GM12878 (cell line): Measurements from ENCODE around the gene CLEC7A. TPM values are rescaled to one million over a fixed set of nuclear protein-coding genes. Genes with fewer than 3 reads are reported as not detected.

ENCODE experiments used
- ATAC-seq: fragments of 200-7000 bp; cut with Tn5 transposase; 3 replicates; pipeline ENCODE4 v1.9.1; 2020; ENCODE audit warnings: mild to moderate bottlenecking, moderate library complexity
- BruUV-seq: library from RNA; stranded (reverse); fragments of 400-500 nt; replicated peaks from 2 replicates; lab custom pipeline; 2021; lab: Mats Ljungman, UMichigan
- CTCF ChIA-PET: fragments of 300-600 bp; sonication (Branson Sonifier 250); formaldehyde crosslinking; extraction: SDS; loops from one replicate; lab custom pipeline; 2021; ENCODE audit warnings: inconsistent platforms; lab: Yijun Ruan, JAX
- POLR2A ChIA-PET: fragments of 350-600 bp; formaldehyde crosslinking; extraction: SDS; loops from one replicate; lab custom pipeline; 2021; ENCODE audit warnings: inconsistent platforms; lab: Charles Lee
- RAD21 ChIA-PET: fragments of 300-600 bp; sonication (Branson Sonifier 250); formaldehyde crosslinking; loops from one replicate; lab custom pipeline; 2023; ENCODE audit warnings: antibody characterized with exemption; ENCODE audit not compliant: unreplicated experiment; lab: Charles Lee
- SMC1A ChIA-PET: fragments of 300-600 bp; sonication (Branson Sonifier 250); formaldehyde crosslinking; loops from one replicate; lab custom pipeline; 2023; ENCODE audit not compliant: unreplicated experiment, uncharacterized antibody; lab: Charles Lee
- DNase-seq: peaks from one replicate; pipeline ENCODE4 v3.0.0-alpha.2; 2011; ENCODE audit warnings: low read depth, low spot score
- FAIRE-seq: peaks from 3 replicates; lab custom pipeline; 2011; peaks lifted over from hg19 to GRCh38; lab: Jason Lieb, UNC
- H2AFZ ChIP-seq: 2 replicates; pipeline ENCODE4 v1.6.0; 2011; ENCODE audit warnings: low read depth, low read length, control low read depth; ENCODE audit not compliant: control insufficient read depth
- H3K27ac ChIP-seq: 2 replicates; pipeline ENCODE4 v1.5.1; 2011; ENCODE audit warnings: control low read depth; ENCODE audit not compliant: control insufficient read depth, insufficient read depth
- H3K27me3 ChIP-seq, 2 experiments: replicated peaks in 1 of 2; 2 replicates each; pipeline versions ENCODE4 v1.6.0 to v1.6.1; 2011; ENCODE audit warnings: low read length in 1 of 2; ENCODE audit not compliant: control insufficient read depth in 2 of 2, insufficient read depth in 2 of 2
- H3K36me3 ChIP-seq, 2 experiments: 2 replicates each; pipeline ENCODE4 v1.5.1; 2011; ENCODE audit warnings: low read length in 1 of 2; ENCODE audit not compliant: control insufficient read depth in 2 of 2, insufficient read depth in 2 of 2
- H3K4me1 ChIP-seq: 2 replicates; pipeline ENCODE4 v1.6.1; 2011; ENCODE audit warnings: mild to moderate bottlenecking, low read length, moderate library complexity, mixed read lengths; ENCODE audit not compliant: control insufficient read depth, insufficient read depth
- H3K4me2 ChIP-seq: 2 replicates; pipeline ENCODE4 v1.6.0; 2011; ENCODE audit warnings: control low read depth; ENCODE audit not compliant: control insufficient read depth, insufficient read depth
- H3K4me3 ChIP-seq: fragments of 200-600 bp; sonication (generic); 2 replicates; pipeline ENCODE4 v1.5.1; 2016
- H3K79me2 ChIP-seq: 2 replicates; pipeline ENCODE4 v1.6.0; 2011; ENCODE audit warnings: low read length; ENCODE audit not compliant: control insufficient read depth, insufficient read depth
- H3K9ac ChIP-seq: 2 replicates; pipeline ENCODE4 v1.8.0; 2011; ENCODE audit warnings: low read length, control low read depth, mixed read lengths; ENCODE audit not compliant: control insufficient read depth, insufficient read depth
- H3K9me3 ChIP-seq: replicated peaks from 3 replicates; pipeline ENCODE4 v1.5.1; 2011; ENCODE audit warnings: mild to moderate bottlenecking, low read length; ENCODE audit not compliant: control insufficient read depth, insufficient read depth
- H4K20me1 ChIP-seq: 2 replicates; pipeline ENCODE4 v1.6.0; 2011; ENCODE audit not compliant: control insufficient read depth, insufficient read depth
- ATF3 ChIP-seq: IDR thresholded peaks from 2 replicates; pipeline ENCODE4 v1.6.1; 2011; ENCODE audit warnings: low read depth, mild to moderate bottlenecking, low read length, moderate library complexity, borderline replicate concordance; ENCODE audit errors: extremely low read depth
- BCL11A ChIP-seq: IDR thresholded peaks from 2 replicates; pipeline ENCODE4 v1.6.1; 2011; ENCODE audit warnings: low read depth, low read length
- DPF2 ChIP-seq: fragments of 450-650 bp; IDR thresholded peaks from 2 replicates; pipeline ENCODE4 v1.6.1; 2017; ENCODE audit warnings: mild to moderate bottlenecking
- IKZF1 ChIP-seq: fragments of 450-650 bp; conservative IDR thresholded peaks from 2 replicates; pipeline ENCODE4 v1.6.1; 2017; ENCODE audit warnings: antibody characterized with exemption, mild to moderate bottlenecking
- IRF3 ChIP-seq: fragments of 450-650 bp; IDR thresholded peaks from 2 replicates; pipeline ENCODE4 v1.6.1; 2014; ENCODE audit warnings: mild to moderate bottlenecking
- KAT2A ChIP-seq: conservative IDR thresholded peaks from 2 replicates; pipeline ENCODE4 v1.6.1; 2011; ENCODE audit warnings: low read depth, low read length; ENCODE audit not compliant: control insufficient read depth
- NR2F1 ChIP-seq: fragments of 450-650 bp; conservative IDR thresholded peaks from 2 replicates; pipeline ENCODE4 v1.6.1; 2017; ENCODE audit warnings: mild to moderate bottlenecking
- RB1 ChIP-seq: fragments of 450-650 bp; formaldehyde crosslinking; IDR thresholded peaks from 2 replicates; pipeline ENCODE4 v1.6.1; 2017; ENCODE audit warnings: mild to moderate bottlenecking, borderline replicate concordance
- SRF ChIP-seq, 2 experiments: IDR thresholded peaks; 2 replicates each; pipeline ENCODE4 v1.6.1; 2011; ENCODE audit warnings: low read depth in 2 of 2, low read length in 2 of 2, mild to moderate bottlenecking in 1 of 2, moderate library complexity in 1 of 2
- TCF12 ChIP-seq: IDR thresholded peaks from 2 replicates; pipeline ENCODE4 v1.6.1; 2011; ENCODE audit warnings: low read depth, mild to moderate bottlenecking, low read length
- USF1 ChIP-seq: IDR thresholded peaks from 2 replicates; pipeline ENCODE4 v1.6.1; 2011; ENCODE audit warnings: borderline replicate concordance, low read depth, mild to moderate bottlenecking, moderate library complexity, mixed read lengths, low read length; ENCODE audit not compliant: insufficient read depth; ENCODE audit errors: extremely low read length
- ZNF217 ChIP-seq: fragments of 450-650 bp; IDR thresholded peaks from 2 replicates; pipeline ENCODE4 v1.6.1; 2017; ENCODE audit warnings: antibody characterized with exemption, mild to moderate bottlenecking
- whole genome bisulfite sequencing: methylation state at CpG from one replicate; pipeline ENCODE4 v1.1.6; 2016; ENCODE audit warnings: low lambda C conversion rate; ENCODE audit not compliant: insufficient replicate concordance, insufficient coverage; ENCODE audit errors: missing lambda C conversion rate; 5-methylcytosine and 5-hydroxymethylcytosine counted together
- in situ Hi-C: fragments of 300-500 bp; cut with MboI; formaldehyde crosslinking; loops from 9 replicates; pipeline ENCODE4 v1.14.3; 2018; ENCODE audit warnings: mixed read lengths
- intact Hi-C: fragments of 100-400 bp; cut with micrococcal nuclease; formaldehyde crosslinking; loops from one replicate; pipeline ENCODE4 v1.14.2; 2022; ENCODE audit not compliant: unreplicated experiment
- polyA plus RNA-seq, 11 experiments: library from polyadenylated mRNA; depleted of rRNA in 4 of 11; unstranded in 6 of 11; stranded (reverse) in 5 of 11; fragments of >200 nt; fragmentation: Nextera tagmentation in 4 of 11; fragmentation: Illumina TruSeq in 1 of 11; extraction: Ambion mirVana in 4 of 11; extraction: Trizol in 1 of 11; gene quantifications; 1 replicate in 1 of 11; 2 replicates in 10 of 11; pipeline versions ENCODE4 v1.2.1 to v1.2.3, GENCODE V29; 2011 to 2016; ENCODE audit warnings: inconsistent platforms in 2 of 11, missing spikeins in 2 of 11, low read depth in 1 of 11
- total RNA-seq, 4 experiments: library from RNA; depleted of rRNA in 3 of 4; stranded (reverse); fragments of >200 nt in 3 of 4; fragmentation: Illumina TruSeq in 1 of 4; extraction: Trizol in 1 of 4; gene quantifications; 2 replicates each; pipeline versions ENCODE4 v1.2.1 to v1.2.3, GENCODE V29; 2013 to 2021
- TF ChIP-seq, protein P1 (sequence below): fragments of 450-650 bp; IDR thresholded peaks from 2 replicates; pipeline ENCODE4 v1.6.1; 2018; ENCODE audit warnings: mild to moderate bottlenecking, low read depth, moderate library complexity; ENCODE audit not compliant: partially characterized antibody

Gene CLEC7A
- total and polyA plus RNA-seq, 10 of the 15 experiments (the other 5 are each of a cell fraction or from before 2014, with no cell fraction given) = not detected

GRCh38 chr12:10178821-10179220 is 48.8 kb upstream of the CLEC7A start, which contains the start of gene TMEM52B (continued):
- TF ChIP-seq ATF3 = no peak

- SMC1A ChIA-PET = interaction anchor here (1.4 kb wide), 1 partner anchor 16 kb away, joined by 3 read pairs; no protein-coding TSS in a partner anchor
- no TSS peak for BruUV-seq
- TF ChIP-seq RB1 (no peak), USF1 (no peak), SRF (IDR thresholded peaks at IDR 0.05; ENCODE audit: low read depth in 2 of 2, low read length in 2 of 2) (no peak), ZNF217 (no peak), IRF3 (no peak), IKZF1 (no peak), BCL11A (no peak), TCF12 (no peak), DPF2 (no peak), KAT2A (no peak), NR2F1 (no peak)
- TF ChIP-seq, protein P1, sequence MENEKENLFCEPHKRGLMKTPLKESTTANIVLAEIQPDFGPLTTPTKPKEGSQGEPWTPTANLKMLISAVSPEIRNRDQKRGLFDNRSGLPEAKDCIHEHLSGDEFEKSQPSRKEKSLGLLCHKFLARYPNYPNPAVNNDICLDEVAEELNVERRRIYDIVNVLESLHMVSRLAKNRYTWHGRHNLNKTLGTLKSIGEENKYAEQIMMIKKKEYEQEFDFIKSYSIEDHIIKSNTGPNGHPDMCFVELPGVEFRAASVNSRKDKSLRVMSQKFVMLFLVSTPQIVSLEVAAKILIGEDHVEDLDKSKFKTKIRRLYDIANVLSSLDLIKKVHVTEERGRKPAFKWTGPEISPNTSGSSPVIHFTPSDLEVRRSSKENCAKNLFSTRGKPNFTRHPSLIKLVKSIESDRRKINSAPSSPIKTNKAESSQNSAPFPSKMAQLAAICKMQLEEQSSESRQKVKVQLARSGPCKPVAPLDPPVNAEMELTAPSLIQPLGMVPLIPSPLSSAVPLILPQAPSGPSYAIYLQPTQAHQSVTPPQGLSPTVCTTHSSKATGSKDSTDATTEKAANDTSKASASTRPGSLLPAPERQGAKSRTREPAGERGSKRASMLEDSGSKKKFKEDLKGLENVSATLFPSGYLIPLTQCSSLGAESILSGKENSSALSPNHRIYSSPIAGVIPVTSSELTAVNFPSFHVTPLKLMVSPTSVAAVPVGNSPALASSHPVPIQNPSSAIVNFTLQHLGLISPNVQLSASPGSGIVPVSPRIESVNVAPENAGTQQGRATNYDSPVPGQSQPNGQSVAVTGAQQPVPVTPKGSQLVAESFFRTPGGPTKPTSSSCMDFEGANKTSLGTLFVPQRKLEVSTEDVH = no peak
Measured at GRCh38 chr12:10175846-10176636, 46.0 kb upstream of the CLEC7A start.

More at GRCh38 chr12:10175846-10176636, 46.0 kb upstream of the CLEC7A start:
- H3K4me1 ChIP-seq = no peaks in the 10 kb centered on the region
- no peak for FAIRE-seq
- H3K27ac ChIP-seq = no peak overlapping the region
- ATAC-seq = no peak
- H3K9ac ChIP-seq = no peak overlapping the region
- 30% methylated on average over 5 of the region's 5 CpGs for WGBS
- ChIA-PET POLR2A (no interaction called here), CTCF (interaction anchor here (1.0 to 2.5 kb wide), 2 partner anchors 22 to 23 kb away, joined by 3 to 7 read pairs; no protein-coding TSS in a partner anchor), RAD21 (no interaction called here)
- H2AFZ ChIP-seq = no peak overlapping the region
- no peak overlapping the region for H3K4me3 ChIP-seq
- no peaks in the 10 kb centered on the region for H3K9me3 ChIP-seq
- no peak for DNase-seq
- no peaks in the 10 kb centered on the region for H4K20me1 ChIP-seq
- in situ Hi-C loops (no loop called here), intact Hi-C loops (no loop called here)
- H3K4me2 ChIP-seq = no peak overlapping the region
- H3K36me3 ChIP-seq = no peaks in the 10 kb centered on the region
- H3K27me3 ChIP-seq = peaks cover 0 to 9% of the 10 kb centered on the region in 2 experiments; a peak in 2 of 4 replicates
- no peaks in the 10 kb centered on the region for H3K79me2 ChIP-seq
